Testis (tissue), 2 donors: Measurements from ENCODE around the gene IDNK.

Experiments
- POLR2A ChIP-seq: fragments of 450-650 bp; IDR thresholded peaks from one replicate; pipeline ENCODE4 v1.6.1; 2017; ENCODE audit warnings: antibody characterized with exemption, mild to moderate bottlenecking, moderate library complexity
- TF ChIP-seq, protein P1 (sequence below), 3 experiments: fragments of 450-650 bp in 2 of 3; fragments of 200-600 bp in 1 of 3; sonication (generic) in 1 of 3; IDR thresholded peaks; one replicate each; pipeline ENCODE4 v1.5.1; 2016 to 2019; ENCODE audit warnings: antibody characterized with exemption in 3 of 3, mild to moderate bottlenecking in 2 of 3, moderate library complexity in 1 of 3

DNA sequence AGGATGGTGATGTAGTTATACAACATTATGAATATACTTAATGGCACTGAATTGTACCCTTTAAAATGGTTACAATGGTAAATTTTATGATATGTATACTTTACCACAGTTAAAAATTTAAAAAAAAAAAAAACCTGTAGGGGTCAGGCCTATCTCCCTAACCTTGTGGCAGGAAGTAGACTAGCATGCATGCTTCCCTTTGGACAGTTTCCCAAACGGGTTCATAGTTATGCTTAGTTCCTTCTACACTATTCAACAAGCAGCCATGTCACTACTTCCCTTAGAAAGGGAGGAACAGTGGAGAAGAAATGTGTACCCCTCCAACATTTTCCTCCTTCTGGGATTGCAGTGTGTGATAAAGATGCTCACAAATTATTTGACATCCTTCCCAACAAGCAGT lies 32.5 kb downstream of the IDNK start:
- TF ChIP-seq, protein P1, sequence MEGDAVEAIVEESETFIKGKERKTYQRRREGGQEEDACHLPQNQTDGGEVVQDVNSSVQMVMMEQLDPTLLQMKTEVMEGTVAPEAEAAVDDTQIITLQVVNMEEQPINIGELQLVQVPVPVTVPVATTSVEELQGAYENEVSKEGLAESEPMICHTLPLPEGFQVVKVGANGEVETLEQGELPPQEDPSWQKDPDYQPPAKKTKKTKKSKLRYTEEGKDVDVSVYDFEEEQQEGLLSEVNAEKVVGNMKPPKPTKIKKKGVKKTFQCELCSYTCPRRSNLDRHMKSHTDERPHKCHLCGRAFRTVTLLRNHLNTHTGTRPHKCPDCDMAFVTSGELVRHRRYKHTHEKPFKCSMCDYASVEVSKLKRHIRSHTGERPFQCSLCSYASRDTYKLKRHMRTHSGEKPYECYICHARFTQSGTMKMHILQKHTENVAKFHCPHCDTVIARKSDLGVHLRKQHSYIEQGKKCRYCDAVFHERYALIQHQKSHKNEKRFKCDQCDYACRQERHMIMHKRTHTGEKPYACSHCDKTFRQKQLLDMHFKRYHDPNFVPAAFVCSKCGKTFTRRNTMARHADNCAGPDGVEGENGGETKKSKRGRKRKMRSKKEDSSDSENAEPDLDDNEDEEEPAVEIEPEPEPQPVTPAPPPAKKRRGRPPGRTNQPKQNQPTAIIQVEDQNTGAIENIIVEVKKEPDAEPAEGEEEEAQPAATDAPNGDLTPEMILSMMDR (IDR thresholded peaks at IDR 0.05): no peak
- no peak for TF ChIP-seq POLR2A
